Upper lobe of left lung (tissue), 6 donors: ENCODE data around the gene GUK1. TPM values are rescaled to one million over a fixed set of nuclear protein-coding genes. Genes with fewer than 3 reads are reported as not detected.
A peak's percentile ranks its signal among the peaks of the same experiment; 100 is the strongest.

ENCODE experiments used
- ATAC-seq, 2 donors: fragments of 200-7000 bp; cut with Tn5 transposase; one replicate each; pipeline ENCODE4 v1.9.1; 2022; ENCODE audit warnings: mild to moderate bottlenecking in 2 of 2, moderate library complexity in 2 of 2; ENCODE audit not compliant: low FRiP score in 2 of 2
- DNase-seq, 2 donors: peaks; one replicate each; pipeline ENCODE4 v3.0.0-alpha.2; 2019 to 2020
- H3K27ac ChIP-seq, 4 donors: fragments of 200-600 bp; sonication (generic); one replicate each; pipeline ENCODE4 v1.5.1; 2016 to 2019
- H3K27me3 ChIP-seq, 4 donors: fragments of 200-600 bp; sonication (generic); one replicate each; pipeline ENCODE4 v1.5.1; 2017 to 2019
- H3K36me3 ChIP-seq, 4 donors: fragments of 200-600 bp; sonication (generic); one replicate each; pipeline ENCODE4 v1.5.1; 2016 to 2019
- H3K4me1 ChIP-seq, 4 donors: fragments of 200-600 bp; sonication (generic); one replicate each; pipeline ENCODE4 v1.5.1; 2018 to 2019
- H3K4me3 ChIP-seq, 4 donors: fragments of 200-600 bp; sonication (generic); one replicate each; pipeline ENCODE4 v1.5.1; 2017 to 2019; ENCODE audit warnings: mild to moderate bottlenecking in 2 of 4, moderate library complexity in 1 of 4
- H3K9me3 ChIP-seq, 4 donors: fragments of 200-600 bp; sonication (generic); one replicate each; pipeline ENCODE4 v1.5.1; 2018 to 2019
- EP300 ChIP-seq, 4 donors: sonication (generic); formaldehyde crosslinking; IDR thresholded peaks; one replicate each; pipeline ENCODE4 v1.5.1; 2017; ENCODE audit warnings: antibody characterized with exemption in 4 of 4, control low read depth in 2 of 4
- POLR2A ChIP-seq, 4 donors: fragments of 450-650 bp; IDR thresholded peaks; one replicate each; pipeline ENCODE4 v1.5.1; 2016 to 2017; ENCODE audit warnings: antibody characterized with exemption in 4 of 4, mild to moderate bottlenecking in 2 of 4
- POLR2AphosphoS5 ChIP-seq, 2 donors: sonication (generic); formaldehyde crosslinking; IDR thresholded peaks; one replicate each; pipeline ENCODE4 v1.5.1; 2017; ENCODE audit warnings: antibody characterized with exemption in 2 of 2
- WGBS, 2 donors: methylation state at CpG; one replicate each; pipeline ENCODE4 v1.1.5; 2017 to 2018; 5-methylcytosine and 5-hydroxymethylcytosine counted together
- total RNA-seq, 6 donors: library from RNA; depleted of rRNA in 4 of 6; stranded (reverse); fragments of >200 nt in 4 of 6; gene quantifications; one replicate each; pipeline versions ENCODE4 v1.1.0 to v1.2.1, GENCODE V29; 2016 to 2021
- TF ChIP-seq, protein P1 (sequence below), 6 experiments: fragments of 450-650 bp in 4 of 6; fragments of 200-600 bp in 2 of 6; sonication (generic) in 2 of 6; IDR thresholded peaks; one replicate each; pipeline ENCODE4 v1.5.1; 2016 to 2019; ENCODE audit warnings: antibody characterized with exemption in 6 of 6
- donor health status: DM: no; HTN: no; CAD: no; lungs with moderate emphysema.
- donor health status: DM: no; HTN: yes; CAD: no; lungs with severe emphysema.

Gene GUK1
- total RNA-seq, 6 donors from 2014 or later, result 198 to 385 (median 269) TPM

DNA sequence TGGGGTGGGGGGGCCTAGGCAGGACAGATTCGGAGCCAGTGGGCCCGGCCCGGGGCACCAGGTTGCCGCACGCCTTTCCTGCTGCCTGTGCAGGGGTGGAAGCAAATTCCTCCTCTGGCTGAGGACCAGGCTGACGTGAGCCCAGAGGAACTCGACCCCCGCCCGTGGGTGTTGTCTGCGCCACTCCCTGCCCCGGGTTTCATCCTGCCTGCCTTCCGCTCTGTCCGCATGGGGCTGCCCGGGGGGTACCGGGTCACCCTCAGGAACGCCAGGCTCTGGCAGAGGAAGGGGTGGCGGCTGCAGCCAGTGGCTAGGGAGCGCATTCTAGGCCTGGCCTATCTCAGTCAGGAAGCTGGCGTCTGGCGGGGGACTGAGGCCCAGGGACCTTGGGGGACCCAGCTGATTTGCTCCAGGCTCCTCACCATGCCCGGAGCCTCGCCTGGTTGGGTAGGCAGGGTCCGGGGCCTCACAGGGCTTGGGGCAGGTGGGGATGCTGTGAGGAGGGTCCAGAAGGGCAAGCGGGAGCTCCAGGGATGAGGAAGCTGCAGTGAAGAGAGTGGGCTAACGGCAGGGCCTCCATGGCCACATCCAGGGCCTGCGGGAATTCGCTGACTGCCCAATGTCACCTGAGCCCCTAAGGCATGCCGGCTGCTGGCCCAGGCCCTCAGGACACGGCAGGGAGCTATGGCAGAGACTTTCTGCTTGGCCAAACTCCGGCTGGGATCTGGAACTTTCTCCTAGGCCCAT lies 23.1 kb downstream of the GUK1 start:
- Histone ChIP-seq H3K4me1 (peaks cover 35 to 63% (median 51%) of the 10 kb centered on the region in 4 donors), H3K27me3 (peaks cover 0 to 7% (median 0%) of the 10 kb centered on the region in 4 donors), H3K4me3 (peak overlapping the region in 2 of 4 donors; percentile 1 to 19), H3K36me3 (no peaks in the 10 kb centered on the region), H3K27ac (peak overlapping the region; percentile 99 to 100 (median 99)), H3K9me3 (peaks cover 0 to 4% (median 0%) of the 10 kb centered on the region in 4 donors)
- peak; percentile 42 to 84 for DNase-seq
- 31 to 50% methylated on average over 11 to 30 of the region's 30 CpGs for WGBS, 2 donors
- TF ChIP-seq POLR2A (IDR thresholded peaks at IDR 0.05) (peak in 1 of 4 donors; percentile 12), POLR2AphosphoS5 (IDR thresholded peaks at IDR 0.05) (peak in 1 of 2 donors; percentile 45), EP300 (IDR thresholded peaks at IDR 0.05) (no peak)
- ATAC-seq, result no peak

DNA sequence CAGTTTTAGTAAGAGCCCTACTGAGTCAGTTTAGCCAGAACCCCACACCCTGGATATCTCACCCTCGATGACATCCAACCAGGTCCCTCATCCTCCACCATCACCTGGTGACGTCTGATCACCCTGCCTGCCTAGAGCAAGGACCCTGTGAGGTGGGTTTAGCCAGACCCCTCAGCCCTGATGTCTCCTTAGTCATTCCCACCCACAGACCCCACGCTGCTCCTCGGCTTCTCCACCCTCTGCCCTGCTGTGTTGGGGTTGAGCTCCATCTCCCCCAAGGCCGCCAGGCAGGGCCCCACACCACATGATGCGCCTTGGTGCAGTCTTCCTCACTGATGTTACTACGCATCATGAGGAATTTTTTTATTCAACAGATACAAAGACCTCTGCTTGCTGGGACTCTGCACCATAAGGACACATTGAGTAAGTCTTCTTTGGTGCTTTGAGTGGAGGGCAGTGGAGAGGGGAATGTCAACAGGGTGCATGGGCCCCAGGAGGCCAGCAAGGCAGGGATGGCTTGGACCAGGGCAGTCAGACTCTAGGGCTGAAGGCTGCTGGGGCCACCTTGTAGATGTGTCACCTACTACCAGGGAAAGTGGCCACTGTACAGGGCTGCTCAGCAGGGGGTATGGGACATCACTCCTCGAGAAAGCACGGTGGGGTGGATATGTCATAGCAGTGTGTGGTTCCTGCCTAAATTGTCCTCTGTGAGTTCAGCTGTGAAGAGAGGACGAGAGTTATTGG lies 23.9 kb downstream of the GUK1 start:
- DNase-seq (no peak), ATAC-seq (no peak)
- Histone ChIP-seq H3K27me3 (peaks cover 0 to 7% (median 0%) of the 10 kb centered on the region in 4 donors), H3K4me3 (no peak overlapping the region), H3K36me3 (peaks cover 0 to 4% (median 0%) of the 10 kb centered on the region in 4 donors), H3K9me3 (peaks cover 0 to 4% (median 0%) of the 10 kb centered on the region in 4 donors), H3K27ac (peak overlapping the region; percentile 99 to 100 (median 99)), H3K4me1 (peaks cover 35 to 56% (median 51%) of the 10 kb centered on the region in 4 donors)
- WGBS, 2 donors, result 88 to 92% methylated on average over 8 to 10 of the region's 10 CpGs
- no peak for TF ChIP-seq POLR2AphosphoS5 (IDR thresholded peaks at IDR 0.05)
- TF ChIP-seq, protein P1, sequence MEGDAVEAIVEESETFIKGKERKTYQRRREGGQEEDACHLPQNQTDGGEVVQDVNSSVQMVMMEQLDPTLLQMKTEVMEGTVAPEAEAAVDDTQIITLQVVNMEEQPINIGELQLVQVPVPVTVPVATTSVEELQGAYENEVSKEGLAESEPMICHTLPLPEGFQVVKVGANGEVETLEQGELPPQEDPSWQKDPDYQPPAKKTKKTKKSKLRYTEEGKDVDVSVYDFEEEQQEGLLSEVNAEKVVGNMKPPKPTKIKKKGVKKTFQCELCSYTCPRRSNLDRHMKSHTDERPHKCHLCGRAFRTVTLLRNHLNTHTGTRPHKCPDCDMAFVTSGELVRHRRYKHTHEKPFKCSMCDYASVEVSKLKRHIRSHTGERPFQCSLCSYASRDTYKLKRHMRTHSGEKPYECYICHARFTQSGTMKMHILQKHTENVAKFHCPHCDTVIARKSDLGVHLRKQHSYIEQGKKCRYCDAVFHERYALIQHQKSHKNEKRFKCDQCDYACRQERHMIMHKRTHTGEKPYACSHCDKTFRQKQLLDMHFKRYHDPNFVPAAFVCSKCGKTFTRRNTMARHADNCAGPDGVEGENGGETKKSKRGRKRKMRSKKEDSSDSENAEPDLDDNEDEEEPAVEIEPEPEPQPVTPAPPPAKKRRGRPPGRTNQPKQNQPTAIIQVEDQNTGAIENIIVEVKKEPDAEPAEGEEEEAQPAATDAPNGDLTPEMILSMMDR (IDR thresholded peaks at IDR 0.05), result no peak
- no peak for TF ChIP-seq POLR2A (IDR thresholded peaks at IDR 0.05)
- TF ChIP-seq EP300 (IDR thresholded peaks at IDR 0.05), result no peak

- ATAC-seq, result no peak
- TF ChIP-seq POLR2A (IDR thresholded peaks at IDR 0.05), result no peak
- TF ChIP-seq POLR2AphosphoS5 (IDR thresholded peaks at IDR 0.05), result no peak
- no peak for TF ChIP-seq EP300 (IDR thresholded peaks at IDR 0.05)
Measured at GRCh38 chr1:228164561-228165371, 24.7 kb downstream of the GUK1 start.

GRCh38 chr1:228165372-228166169 lies 25.5 kb downstream of the GUK1 start, which contains the start of gene IBA57:
Gene IBA57, plus strand, starts transcription at chr1:228165804. Its CDS starts 13 bp downstream, at chr1:228165817.
- DNase-seq (peak; percentile 99 to 100), ATAC-seq (peak; percentile 94 to 96)
- H3K27ac ChIP-seq, result peak within 1 kb of the TSS; percentile 99 to 100 (median 99)
- TF ChIP-seq, protein P1 (IDR thresholded peaks at IDR 0.05), result peak; percentile 90 to 100 (median 99)
- peak in 3 of 4 donors; percentile 91 to 99 (median 98) for TF ChIP-seq POLR2A (IDR thresholded peaks at IDR 0.05)
- peak in 3 of 4 donors; percentile 34 to 96 (median 60) for TF ChIP-seq EP300 (IDR thresholded peaks at IDR 0.05)
- peak; percentile 76 to 77 for TF ChIP-seq POLR2AphosphoS5 (IDR thresholded peaks at IDR 0.05)
- WGBS, 2 donors, result 0% methylated on average over 5 to 52 of the region's 93 CpGs
- peaks cover 0 to 4% (median 0%) of the 10 kb centered on the region in 4 donors for H3K9me3 ChIP-seq
- peaks cover 0 to 4% (median 0%) of the 10 kb centered on the region in 4 donors for H3K36me3 ChIP-seq
- H3K4me3 ChIP-seq, result peak within 1 kb of the TSS; percentile 29 to 80 (median 74)
- peaks cover 0 to 7% (median 0%) of the 10 kb centered on the region in 4 donors for H3K27me3 ChIP-seq
- peaks cover 35 to 56% (median 50%) of the 10 kb centered on the region in 4 donors for H3K4me1 ChIP-seq

More at GRCh38 chr1:228164561-228165371, 24.7 kb downstream of the GUK1 start:
- H3K27ac ChIP-seq, result peak overlapping the region; percentile 99 to 100 (median 99)
- peaks cover 0 to 4% (median 0%) of the 10 kb centered on the region in 4 donors for H3K36me3 ChIP-seq
- H3K4me3 ChIP-seq, result peak overlapping the region in 3 of 4 donors; percentile 73 to 80 (median 76)
- H3K27me3 ChIP-seq, result peaks cover 0 to 7% (median 0%) of the 10 kb centered on the region in 4 donors
- peaks cover 35 to 56% (median 51%) of the 10 kb centered on the region in 4 donors for H3K4me1 ChIP-seq
- peaks cover 0 to 4% (median 0%) of the 10 kb centered on the region in 4 donors for H3K9me3 ChIP-seq
- peak in 1 of 2 donors; percentile 53 for DNase-seq
- WGBS, 2 donors, result 46 to 50% methylated on average over 20 of the region's 20 CpGs
